SU-DHL-6 (cell line): ENCODE measurements around the gene CUBN.

ENCODE experiments used
- H2AFZ ChIP-seq: fragments of 200-600 bp; sonication (generic); 2 replicates; pipeline ENCODE4 v1.6.1; 2014; ENCODE audit warnings: low read depth, mild to moderate bottlenecking, moderate library complexity, mixed read lengths, antibody characterized with exemption, low read length; ENCODE audit not compliant: severe bottlenecking
- H3F3A ChIP-seq: fragments of 200-600 bp; shearing (Covaris generic); 2 replicates; pipeline ENCODE4 v1.6.0; 2016; ENCODE audit warnings: antibody characterized with exemption, mild to moderate bottlenecking; ENCODE audit not compliant: insufficient read depth
- H3K27ac ChIP-seq: fragments of 200-600 bp; sonication (generic); 2 replicates; pipeline ENCODE4 v1.5.1; 2016; ENCODE audit warnings: low read depth, mild to moderate bottlenecking, low read length, moderate library complexity, mixed read lengths
- H3K27me3 ChIP-seq: fragments of 200-600 bp; sonication (generic), shearing (Covaris generic); 2 replicates; pipeline ENCODE4 v1.6.0; 2014; ENCODE audit warnings: mild to moderate bottlenecking, low read length
- H3K36me3 ChIP-seq: fragments of 200-600 bp; sonication (generic); 2 replicates; pipeline ENCODE4 v1.6.1; 2014; ENCODE audit warnings: mild to moderate bottlenecking, low read length, mixed read lengths
- H3K4me2 ChIP-seq: fragments of 300-600, 200-600 bp; shearing (Covaris generic), sonication (generic); 2 replicates; pipeline ENCODE4 v1.6.0; 2014; ENCODE audit warnings: low read length, low read depth, mild to moderate bottlenecking; ENCODE audit not compliant: poor library complexity, severe bottlenecking
- H3K4me3 ChIP-seq: fragments of 200-600 bp; sonication (generic); 2 replicates; pipeline ENCODE4 v1.5.1; 2014; ENCODE audit warnings: antibody characterized with exemption, low read length, mild to moderate bottlenecking, mixed read lengths; ENCODE audit not compliant: insufficient read depth, poor library complexity, severe bottlenecking
- H3K79me2 ChIP-seq: fragments of 200-600 bp; sonication (generic); 2 replicates; pipeline ENCODE4 v1.6.1; 2014; ENCODE audit warnings: mild to moderate bottlenecking, low read length, moderate library complexity; ENCODE audit not compliant: insufficient read depth
- H3K9ac ChIP-seq: fragments of 200-600 bp; sonication (generic); 2 replicates; pipeline ENCODE4 v1.7.0; 2014; ENCODE audit warnings: mild to moderate bottlenecking, low read length
- H3K9me2 ChIP-seq: fragments of 200-600 bp; sonication (generic); replicated peaks from 2 replicates; pipeline ENCODE4 v1.6.1; 2014; ENCODE audit warnings: low read length; ENCODE audit not compliant: insufficient read depth
- H3K9me3 ChIP-seq: fragments of 200-600 bp; sonication (generic); 2 replicates; pipeline ENCODE4 v1.6.1; 2014; ENCODE audit warnings: low read length, mixed read lengths; ENCODE audit not compliant: insufficient read depth
- H4K20me1 ChIP-seq: fragments of 200-600 bp; sonication (generic); 2 replicates; pipeline ENCODE4 v1.6.1; 2014; ENCODE audit warnings: low read depth, mild to moderate bottlenecking, antibody characterized with exemption, low read length, moderate library complexity, mixed read lengths
- CTCF ChIP-seq: fragments of 200-600 bp; sonication (generic); IDR thresholded peaks from one replicate; pipeline ENCODE4 v1.5.1; 2017; ENCODE audit warnings: antibody characterized with exemption, mild to moderate bottlenecking, low read length, moderate library complexity; ENCODE audit not compliant: insufficient read depth, poor library complexity, severe bottlenecking
- EZH2phosphoT487 ChIP-seq: fragments of 200-600 bp; sonication (generic), shearing (Covaris generic); conservative IDR thresholded peaks from 2 replicates; pipeline ENCODE4 v1.6.1; 2018; ENCODE audit warnings: mild to moderate bottlenecking, antibody characterized with exemption, low read length, moderate library complexity, mixed read lengths

CUBN gene

GRCh38 chr10:17141504-17142229 is 12.1 kb upstream of the CUBN start:
- Histone ChIP-seq H3K4me2 (no peak overlapping the region), H3K9ac (no peak overlapping the region), H3K27me3 (no peaks in the 10 kb centered on the region), H3K79me2 (no peaks in the 10 kb centered on the region), H3K4me3 (no peak overlapping the region), H3K36me3 (no peaks in the 10 kb centered on the region), H3F3A (no peaks in the 10 kb centered on the region), H4K20me1 (no peaks in the 10 kb centered on the region), H2AFZ (no peak overlapping the region), H3K27ac (no peak overlapping the region), H3K9me2 (no peaks in the 10 kb centered on the region), H3K9me3 (no peaks in the 10 kb centered on the region)
- TF ChIP-seq CTCF: no peak
- TF ChIP-seq EZH2phosphoT487: no peak

- Histone ChIP-seq H3K9me3 (no peaks in the 10 kb centered on the region), H3K27ac (no peak overlapping the region), H3K9ac (no peak overlapping the region), H3F3A (no peaks in the 10 kb centered on the region), H2AFZ (no peak overlapping the region), H3K36me3 (no peaks in the 10 kb centered on the region), H4K20me1 (no peaks in the 10 kb centered on the region), H3K4me2 (no peak overlapping the region), H3K9me2 (no peaks in the 10 kb centered on the region), H3K4me3 (no peak overlapping the region), H3K79me2 (no peaks in the 10 kb centered on the region), H3K27me3 (no peaks in the 10 kb centered on the region)
- TF ChIP-seq EZH2phosphoT487: no peak
- TF ChIP-seq CTCF: no peak
Measured at GRCh38 chr10:17140386-17140761, 10.8 kb upstream of the CUBN start.

GRCh38 chr10:17138460-17139042 is 8.9 kb upstream of the CUBN start:
- Histone ChIP-seq H4K20me1 (no peaks in the 10 kb centered on the region), H3K9me3 (no peaks in the 10 kb centered on the region), H3K9me2 (no peaks in the 10 kb centered on the region), H3K36me3 (no peaks in the 10 kb centered on the region), H3K4me3 (no peak overlapping the region), H3K27ac (no peak overlapping the region), H3F3A (no peaks in the 10 kb centered on the region), H2AFZ (no peak overlapping the region), H3K9ac (no peak overlapping the region), H3K79me2 (no peaks in the 10 kb centered on the region), H3K4me2 (no peak overlapping the region), H3K27me3 (no peaks in the 10 kb centered on the region)
- TF ChIP-seq CTCF: no peak
- no peak for TF ChIP-seq EZH2phosphoT487
